ENCODE data around the gene BECN2. TPM values are rescaled to one million over a fixed set of nuclear protein-coding genes. Genes with fewer than 3 reads are reported as not detected.

BECN2 gene
- total RNA-seq, 1 experiment from 2014 or later, result not detected

DNA sequence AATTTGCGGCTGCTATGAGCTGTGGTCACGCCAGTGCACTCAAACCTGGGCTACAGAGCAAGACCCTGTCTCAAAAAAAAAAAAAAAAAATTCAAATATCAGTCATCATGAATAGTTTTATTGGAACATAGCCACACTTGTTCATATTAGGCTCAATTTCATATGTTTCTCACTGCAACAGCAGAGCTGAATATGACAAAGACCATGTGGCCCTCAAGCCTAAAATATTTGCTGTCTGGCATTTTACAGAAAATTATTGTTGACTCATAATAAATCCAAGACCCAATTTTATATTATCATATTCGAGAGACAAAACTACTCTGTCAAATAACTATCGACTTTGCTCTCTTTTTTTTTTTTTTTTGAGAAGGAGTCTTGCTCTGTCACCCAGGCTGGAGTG is 11.0 kb downstream of the BECN2 start:
- Mint-ChIP-seq H3K9me3 (no peaks in the 10 kb centered on the region), H3K27ac (no peak overlapping the region), H3K36me3 (ENCODE audit: insufficient read depth in 1 of 3, low read depth in 3 of 3) (no peaks in the 10 kb centered on the region; a peak in 1 of 7 replicates), H3K27me3 (ENCODE audit: low read depth) (no peaks in the 10 kb centered on the region), H3K4me1 (peaks cover 11 to 14% of the 10 kb centered on the region in 2 experiments), H3K4me3 (no peak overlapping the region)
- WGBS (ENCODE audit: extremely low coverage, insufficient read length, low lambda C conversion rate), result no CpG with 5 or more reads among the region's 4 CpGs
- no peak overlapping the region for H3K18ac ChIP-seq (ENCODE audit: insufficient read length, low read depth, low read length)
- no peak overlapping the region for H2BK12ac ChIP-seq (ENCODE audit: insufficient read length, low read depth, low read length)
- H3K79me2 ChIP-seq (ENCODE audit: insufficient read depth, low read length), result no peaks in the 10 kb centered on the region
- no peaks in the 10 kb centered on the region for H3K23me2 ChIP-seq (ENCODE audit: insufficient read length, low read depth, low read length, poor library complexity, severe bottlenecking)
- H4K91ac ChIP-seq (ENCODE audit: insufficient read length, low read depth, low read length), result no peak overlapping the region
- H3K27ac ChIP-seq (ENCODE audit: insufficient read length, low read depth, low read length), result no peak overlapping the region
- H3K23ac ChIP-seq (ENCODE audit: insufficient read length, low read depth, low read length), result no peak overlapping the region
- H3K9me3 ChIP-seq (ENCODE audit: control insufficient read depth, low read depth, low read length), result no peaks in the 10 kb centered on the region
- no peaks in the 10 kb centered on the region for H3K79me1 ChIP-seq (ENCODE audit: insufficient read depth, low read depth, low read length, poor library complexity, severe bottlenecking)
- DNase-seq, result no peak
- H3K4ac ChIP-seq (ENCODE audit: low read depth, low read length), result no peak overlapping the region
- no peak overlapping the region for H2BK15ac ChIP-seq (ENCODE audit: low read depth, low read length)
- no peak overlapping the region for H3K4me2 ChIP-seq (ENCODE audit: insufficient read depth, insufficient read length, low read length)
- no peaks in the 10 kb centered on the region for H3K27me3 ChIP-seq (ENCODE audit: insufficient read depth, low read length)
- TF ChIP-seq, protein P1, sequence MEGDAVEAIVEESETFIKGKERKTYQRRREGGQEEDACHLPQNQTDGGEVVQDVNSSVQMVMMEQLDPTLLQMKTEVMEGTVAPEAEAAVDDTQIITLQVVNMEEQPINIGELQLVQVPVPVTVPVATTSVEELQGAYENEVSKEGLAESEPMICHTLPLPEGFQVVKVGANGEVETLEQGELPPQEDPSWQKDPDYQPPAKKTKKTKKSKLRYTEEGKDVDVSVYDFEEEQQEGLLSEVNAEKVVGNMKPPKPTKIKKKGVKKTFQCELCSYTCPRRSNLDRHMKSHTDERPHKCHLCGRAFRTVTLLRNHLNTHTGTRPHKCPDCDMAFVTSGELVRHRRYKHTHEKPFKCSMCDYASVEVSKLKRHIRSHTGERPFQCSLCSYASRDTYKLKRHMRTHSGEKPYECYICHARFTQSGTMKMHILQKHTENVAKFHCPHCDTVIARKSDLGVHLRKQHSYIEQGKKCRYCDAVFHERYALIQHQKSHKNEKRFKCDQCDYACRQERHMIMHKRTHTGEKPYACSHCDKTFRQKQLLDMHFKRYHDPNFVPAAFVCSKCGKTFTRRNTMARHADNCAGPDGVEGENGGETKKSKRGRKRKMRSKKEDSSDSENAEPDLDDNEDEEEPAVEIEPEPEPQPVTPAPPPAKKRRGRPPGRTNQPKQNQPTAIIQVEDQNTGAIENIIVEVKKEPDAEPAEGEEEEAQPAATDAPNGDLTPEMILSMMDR (conservative IDR thresholded peaks at IDR 0.05), result no peak
- no peak overlapping the region for H3K14ac ChIP-seq (ENCODE audit: insufficient read depth, low read length)
- H2AFZ ChIP-seq (ENCODE audit: low read length), result no peak overlapping the region
- no peak overlapping the region for H4K5ac ChIP-seq (ENCODE audit: insufficient read length, low read depth, low read length)
- H3K9ac ChIP-seq (ENCODE audit: extremely low read depth, insufficient read length, low read length), result no peak overlapping the region
- H2BK120ac ChIP-seq (ENCODE audit: low read depth, low read length, poor library complexity, severe bottlenecking), result no peak overlapping the region
- no peak overlapping the region for H2BK20ac ChIP-seq (ENCODE audit: low read depth, low read length, poor library complexity, severe bottlenecking)
- no peak overlapping the region for H3T11ph ChIP-seq (ENCODE audit: low read length)
- no peaks in the 10 kb centered on the region for H4K20me1 ChIP-seq (ENCODE audit: control insufficient read depth, insufficient read depth, insufficient read length)
- H4K8ac ChIP-seq (replicated peaks; ENCODE audit: insufficient read length, low read depth, low read length), result no peak overlapping the region
- no peak overlapping the region for H2AK5ac ChIP-seq (ENCODE audit: insufficient read length, low read length)
- H3K56ac ChIP-seq (ENCODE audit: insufficient read length, low read depth, low read length), result no peak overlapping the region
- no peak overlapping the region for H2BK5ac ChIP-seq (ENCODE audit: insufficient read length, low read length)
- H3K4me1 ChIP-seq (ENCODE audit: insufficient read depth, low read length), result no peaks in the 10 kb centered on the region; the same call in 1 of the 2 replicates

Data from H9 (cell line).